Mucosa of stomach (tissue), 1 donor: ENCODE data around the gene LIFR.

Experiments used
- H3K27me3 ChIP-seq: one replicate; pipeline ENCODE4 v1.7.0; 2013; ENCODE audit warnings: mild to moderate bottlenecking, low read length; ENCODE audit not compliant: control insufficient read depth, insufficient read depth
- H3K36me3 ChIP-seq: one replicate; pipeline ENCODE4 v1.7.0; 2013; ENCODE audit warnings: low read length; ENCODE audit not compliant: control insufficient read depth, insufficient read depth
- H3K4me1 ChIP-seq: one replicate; pipeline ENCODE4 v1.7.0; 2013; ENCODE audit warnings: mild to moderate bottlenecking, low read length; ENCODE audit not compliant: control insufficient read depth, insufficient read depth
- H3K4me3 ChIP-seq: one replicate; pipeline ENCODE4 v1.7.0; 2013; ENCODE audit warnings: low read length
- H3K9ac ChIP-seq: one replicate; pipeline ENCODE4 v1.7.0; 2013; ENCODE audit warnings: mild to moderate bottlenecking, low read length, moderate library complexity
- H3K9me3 ChIP-seq: one replicate; pipeline ENCODE4 v1.7.0; 2013; ENCODE audit warnings: mild to moderate bottlenecking, low read length, moderate library complexity; ENCODE audit not compliant: control insufficient read depth
- donor health status: Pancreatic carcinoma.

The LIFR gene

GRCh38 chr5:38541174-38541725 lies 15.2 kb downstream of the LIFR start:
- Histone ChIP-seq H3K36me3 (no peaks in the 10 kb centered on the region), H3K9me3 (no peaks in the 10 kb centered on the region), H3K4me1 (no peaks in the 10 kb centered on the region), H3K4me3 (no peak overlapping the region), H3K27me3 (no peaks in the 10 kb centered on the region), H3K9ac (no peak overlapping the region)

- Histone ChIP-seq H3K4me3 (no peak overlapping the region), H3K4me1 (no peaks in the 10 kb centered on the region), H3K36me3 (no peaks in the 10 kb centered on the region), H3K9me3 (no peaks in the 10 kb centered on the region), H3K27me3 (no peaks in the 10 kb centered on the region), H3K9ac (no peak overlapping the region)
Observed at GRCh38 chr5:38540314-38540713, 16.1 kb downstream of the LIFR start.

- no peaks in the 10 kb centered on the region for H3K9me3 ChIP-seq
- H3K27me3 ChIP-seq: no peaks in the 10 kb centered on the region
- H3K9ac ChIP-seq: no peak overlapping the region
- no peaks in the 10 kb centered on the region for H3K36me3 ChIP-seq
- no peaks in the 10 kb centered on the region for H3K4me1 ChIP-seq
- H3K4me3 ChIP-seq: no peak overlapping the region
Observed at GRCh38 chr5:38538161-38538560, 18.3 kb downstream of the LIFR start.

- Histone ChIP-seq H3K9me3 (no peaks in the 10 kb centered on the region), H3K4me3 (no peak overlapping the region), H3K9ac (no peak overlapping the region), H3K36me3 (no peaks in the 10 kb centered on the region), H3K27me3 (no peaks in the 10 kb centered on the region), H3K4me1 (no peaks in the 10 kb centered on the region)
Observed at GRCh38 chr5:38537505-38537904, 18.9 kb downstream of the LIFR start.

GRCh38 chr5:38536968-38537367 lies 19.5 kb downstream of the LIFR start:
- Histone ChIP-seq H3K9me3 (no peaks in the 10 kb centered on the region), H3K9ac (no peak overlapping the region), H3K4me3 (no peak overlapping the region), H3K4me1 (no peaks in the 10 kb centered on the region), H3K36me3 (no peaks in the 10 kb centered on the region), H3K27me3 (no peaks in the 10 kb centered on the region)

- Histone ChIP-seq H3K4me1 (no peaks in the 10 kb centered on the region), H3K9me3 (no peaks in the 10 kb centered on the region), H3K36me3 (no peaks in the 10 kb centered on the region), H3K4me3 (no peak overlapping the region), H3K27me3 (no peaks in the 10 kb centered on the region), H3K9ac (no peak overlapping the region)
Observed at GRCh38 chr5:38535845-38536244, 20.6 kb downstream of the LIFR start.

GRCh38 chr5:38535248-38535750 lies 21.1 kb downstream of the LIFR start:
- Histone ChIP-seq H3K4me3 (no peak overlapping the region), H3K9ac (no peak overlapping the region), H3K9me3 (no peaks in the 10 kb centered on the region), H3K27me3 (no peaks in the 10 kb centered on the region), H3K4me1 (no peaks in the 10 kb centered on the region), H3K36me3 (no peaks in the 10 kb centered on the region)

- Histone ChIP-seq H3K27me3 (no peaks in the 10 kb centered on the region), H3K36me3 (no peaks in the 10 kb centered on the region), H3K4me1 (no peaks in the 10 kb centered on the region), H3K9ac (no peak overlapping the region), H3K9me3 (no peaks in the 10 kb centered on the region), H3K4me3 (no peak overlapping the region)
Observed at GRCh38 chr5:38534156-38534453, 22.3 kb downstream of the LIFR start.

- no peak overlapping the region for H3K9ac ChIP-seq
- H3K27me3 ChIP-seq: no peaks in the 10 kb centered on the region
- H3K4me3 ChIP-seq: no peak overlapping the region
- H3K9me3 ChIP-seq: no peaks in the 10 kb centered on the region
- no peaks in the 10 kb centered on the region for H3K36me3 ChIP-seq
- peaks cover 3% of the 10 kb centered on the region for H3K4me1 ChIP-seq
Observed at GRCh38 chr5:38533286-38534155, 22.9 kb downstream of the LIFR start.

- H3K4me1 ChIP-seq: peaks cover 6% of the 10 kb centered on the region
- no peak overlapping the region for H3K4me3 ChIP-seq
- H3K36me3 ChIP-seq: no peaks in the 10 kb centered on the region
- no peaks in the 10 kb centered on the region for H3K27me3 ChIP-seq
- H3K9ac ChIP-seq: no peak overlapping the region
- no peaks in the 10 kb centered on the region for H3K9me3 ChIP-seq
Observed at GRCh38 chr5:38532165-38532669, 24.2 kb downstream of the LIFR start.

GRCh38 chr5:38531518-38531917 lies 24.9 kb downstream of the LIFR start:
- peaks cover 6% of the 10 kb centered on the region for H3K4me1 ChIP-seq
- H3K27me3 ChIP-seq: no peaks in the 10 kb centered on the region
- no peak overlapping the region for H3K9ac ChIP-seq
- H3K9me3 ChIP-seq: no peaks in the 10 kb centered on the region
- H3K4me3 ChIP-seq: no peak overlapping the region
- no peaks in the 10 kb centered on the region for H3K36me3 ChIP-seq

- H3K36me3 ChIP-seq: no peaks in the 10 kb centered on the region
- peaks cover 6% of the 10 kb centered on the region for H3K4me1 ChIP-seq
- H3K27me3 ChIP-seq: no peaks in the 10 kb centered on the region
- H3K4me3 ChIP-seq: no peak overlapping the region
- no peaks in the 10 kb centered on the region for H3K9me3 ChIP-seq
- H3K9ac ChIP-seq: no peak overlapping the region
Observed at GRCh38 chr5:38529955-38530646, 26.3 kb downstream of the LIFR start.
